Stimulated activated CD8-positive, alpha-beta memory T cell treated with anti-CD3 and anti-CD28 coated beads, Interleukin-15, amount 100 ng/mL, for 4 hours (primary cell): ENCODE data around the gene HLA-DQB1.
"Not testable (repeated sequence)": the region's sequence is repeated elsewhere in the genome, so short reads cannot be mapped to it uniquely, and the experiment has no call there.

ENCODE experiments used
- DNase-seq, 2 donors: peaks; one replicate each; pipeline ENCODE4 v3.0.0-alpha.2; 2020; ENCODE audit warnings: low read depth in 2 of 2

HLA-DQB1 gene

DNA sequence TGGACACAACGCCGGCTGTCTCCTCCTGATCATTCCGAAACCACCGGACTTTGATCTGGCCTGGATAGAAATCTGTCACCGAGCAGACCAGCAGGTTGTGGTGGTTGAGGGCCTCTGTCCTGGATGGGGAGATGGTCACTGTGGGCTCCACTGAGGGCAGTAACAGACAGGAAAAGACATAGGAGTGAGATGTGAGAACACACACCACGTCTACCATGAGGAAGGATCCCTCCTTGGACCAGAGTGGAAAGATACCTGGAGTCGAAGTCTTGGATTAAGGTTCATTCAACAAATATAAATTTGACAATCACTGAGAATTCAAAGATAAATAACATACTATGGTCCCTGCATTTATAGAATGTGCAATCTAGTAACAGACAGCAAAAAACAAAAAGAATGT lies 4.4 kb downstream of the HLA-DQB1 start:
- no peak for DNase-seq

DNA sequence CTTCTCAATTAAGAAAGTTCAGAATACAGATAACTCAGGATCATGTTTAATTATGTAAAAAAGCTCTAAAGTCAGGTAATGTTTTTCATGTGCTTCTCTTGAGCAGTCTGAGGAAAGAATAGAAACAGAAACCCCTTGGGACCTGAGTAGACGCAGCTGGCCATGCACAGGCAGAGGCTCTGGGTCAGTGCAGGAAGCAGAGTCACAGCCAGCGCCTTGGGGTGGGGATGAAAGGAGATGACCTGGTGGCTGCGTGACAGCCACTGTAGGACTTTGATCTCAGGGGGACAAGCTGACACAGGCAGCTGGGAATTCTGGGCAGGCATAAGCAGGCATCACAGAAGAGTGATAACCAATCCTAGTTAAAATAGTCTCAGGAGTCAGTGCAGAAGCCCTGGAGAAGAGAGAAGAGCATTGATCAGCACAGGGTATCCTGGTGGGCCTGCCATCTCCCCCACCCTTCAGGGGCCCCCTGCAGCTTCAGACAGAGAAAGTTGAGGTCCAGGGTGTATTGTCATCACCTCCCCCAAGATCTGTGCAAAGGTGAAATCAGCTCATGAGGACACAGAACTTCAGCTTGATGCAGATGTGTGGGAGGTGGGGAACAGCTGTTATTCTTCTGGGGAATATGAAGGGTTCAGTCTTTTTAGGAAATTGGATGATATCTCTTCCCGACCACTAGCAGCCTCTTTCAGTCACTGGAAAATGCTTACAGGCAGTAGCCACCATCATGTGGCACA lies 6.4 kb downstream of the HLA-DQB1 start:
- DNase-seq = no peak

- no peak for DNase-seq
These were observed 8.1 kb downstream of the HLA-DQB1 start for GRCh38 chr6:32658268-32658897.

DNA sequence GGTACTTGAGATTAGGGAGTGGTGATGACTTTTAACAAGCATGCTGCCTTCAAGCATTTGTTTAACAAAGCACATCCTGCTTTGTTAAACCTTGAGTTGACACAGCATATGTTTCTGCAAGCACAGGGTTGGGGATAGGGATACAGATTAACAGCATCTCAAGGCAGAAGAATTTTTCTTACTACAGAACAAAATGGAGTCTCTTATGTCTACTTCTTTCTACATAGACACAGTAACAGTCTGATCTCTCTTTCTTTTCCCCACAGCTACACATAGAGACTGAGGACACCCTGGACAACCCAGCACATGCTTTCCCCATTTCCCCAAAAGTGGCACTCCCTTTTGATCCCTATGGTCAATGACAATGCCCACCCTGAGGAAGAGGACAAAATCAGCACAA lies 8.6 kb downstream of the HLA-DQB1 start:
- DNase-seq = not testable (repeated sequence)

GRCh38 chr6:32657329-32657728 lies 9.1 kb downstream of the HLA-DQB1 start:
- DNase-seq = not testable (repeated sequence)

DNA sequence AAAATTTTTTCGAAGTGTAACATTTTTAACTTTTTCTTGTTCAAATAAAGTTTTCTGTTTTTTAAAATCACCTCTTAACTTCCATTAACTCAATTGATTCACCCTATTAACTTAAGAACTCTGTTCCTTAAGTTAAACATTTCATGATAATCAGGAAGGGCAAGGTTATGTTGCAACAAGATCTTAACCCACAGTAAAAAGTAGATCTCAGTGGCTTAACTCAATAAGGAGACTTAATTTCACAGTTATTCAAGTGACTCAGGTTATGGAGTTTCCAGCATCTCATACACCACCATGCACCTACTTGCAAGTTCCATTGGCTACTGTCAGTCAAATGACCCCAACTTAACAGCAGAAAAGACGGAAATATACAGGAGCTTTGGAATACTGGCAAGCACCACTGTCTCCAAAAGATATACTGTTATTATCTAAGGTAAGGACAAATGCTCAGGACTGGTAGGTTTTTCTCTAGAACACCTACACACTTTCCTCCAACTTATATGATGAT lies 11.2 kb downstream of the HLA-DQB1 start:
- DNase-seq = no peak

DNA sequence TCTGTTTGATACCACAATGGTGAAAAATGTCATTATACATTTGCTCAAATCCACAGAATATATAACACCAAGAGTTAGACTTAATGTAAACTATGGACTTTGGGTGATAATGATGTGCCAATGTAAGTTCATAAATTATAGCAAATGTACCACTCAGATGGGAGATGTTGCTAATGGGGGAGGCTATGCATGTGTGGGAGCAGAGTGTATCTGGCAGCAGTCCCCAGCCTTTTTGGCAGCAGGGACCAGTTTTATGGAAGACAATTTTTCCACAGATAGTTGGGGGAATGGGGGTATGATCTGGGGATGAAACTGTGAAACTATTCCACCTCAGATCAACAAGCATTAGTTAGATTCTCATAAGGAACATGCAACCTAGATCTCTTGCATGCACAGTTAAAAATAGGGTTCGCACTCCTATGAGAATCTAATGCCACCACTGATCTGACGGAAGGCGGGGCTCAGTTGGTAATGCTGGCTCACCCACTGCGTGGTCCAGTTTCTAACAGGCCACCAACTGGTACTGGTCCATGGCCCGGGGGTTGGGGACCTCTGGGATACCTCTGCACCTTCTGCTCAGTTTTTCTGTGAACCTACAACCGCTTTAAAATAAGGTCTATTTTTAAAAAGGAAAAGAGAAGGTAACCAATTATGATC lies 21.3 kb downstream of the HLA-DQB1 start:
- DNase-seq = no peak

- DNase-seq = no peak
These were observed 22.6 kb downstream of the HLA-DQB1 start for GRCh38 chr6:32643904-32644303.

DNA sequence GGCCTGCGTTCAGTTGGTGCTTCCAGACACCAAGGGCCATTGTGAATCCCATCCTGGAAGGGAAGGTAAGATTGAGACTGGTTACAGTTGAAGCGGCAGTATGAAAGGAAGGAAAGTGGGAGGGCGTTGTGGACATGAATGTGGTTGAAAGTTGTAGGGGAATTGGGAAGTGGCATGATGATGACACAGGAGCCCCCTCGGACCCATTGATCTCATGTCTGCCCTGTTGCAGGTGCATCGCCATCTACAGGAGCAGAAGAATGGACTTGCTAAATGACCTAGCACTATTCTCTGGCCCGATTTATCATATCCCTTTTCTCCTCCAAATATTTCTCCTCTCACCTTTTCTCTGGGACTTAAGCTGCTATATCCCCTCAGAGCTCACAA lies 23.7 kb downstream of the HLA-DQB1 start:
- no peak for DNase-seq

- DNase-seq = not testable (repeated sequence)
These were observed 24.4 kb downstream of the HLA-DQB1 start for GRCh38 chr6:32641785-32642719.

- DNase-seq = no peak
These were observed 25.3 kb downstream of the HLA-DQB1 start for GRCh38 chr6:32641122-32641521.

DNA sequence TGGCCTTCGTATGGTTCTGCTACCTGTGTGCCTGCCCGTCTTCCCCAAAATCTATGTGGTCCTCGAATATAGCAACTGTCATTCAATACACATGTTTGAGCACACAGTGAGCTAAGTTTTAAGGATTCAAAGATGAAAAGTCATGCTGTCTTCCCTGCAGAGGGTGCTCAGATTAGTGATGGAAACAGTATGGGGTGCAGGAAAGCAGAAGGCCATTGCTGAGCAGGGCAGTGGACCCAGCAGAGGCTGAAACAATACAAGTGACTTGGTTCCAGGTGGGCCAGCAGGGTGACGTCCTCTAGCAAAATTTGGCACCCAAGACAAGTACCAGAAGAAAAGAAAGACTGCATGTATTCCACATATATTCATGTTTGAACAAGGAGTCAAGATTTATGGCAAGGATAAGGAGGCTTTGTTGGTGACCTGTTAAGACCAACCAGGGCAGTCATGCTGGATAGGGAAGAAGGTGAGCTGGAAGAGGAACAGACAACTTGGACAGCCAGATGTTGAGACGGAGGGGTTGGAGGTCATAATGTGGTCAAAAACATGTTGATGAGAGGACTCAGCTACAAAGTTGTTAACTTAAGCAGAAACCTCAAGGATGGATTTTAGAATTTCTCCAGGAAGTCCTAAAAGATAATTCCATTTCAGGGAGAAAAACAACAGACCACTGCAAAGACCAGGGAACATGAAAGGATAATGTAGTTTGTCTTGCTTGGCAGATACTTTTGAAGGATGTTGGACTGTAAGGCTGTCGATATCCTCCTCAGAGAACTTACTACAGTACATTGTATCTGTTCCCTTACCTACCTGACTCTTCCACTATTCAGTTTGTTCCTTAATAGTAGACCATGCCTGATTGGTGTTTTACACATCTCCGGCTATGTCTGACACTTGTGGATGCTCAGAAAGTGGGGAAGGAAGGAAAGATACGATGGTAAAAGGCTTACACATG lies 26.7 kb downstream of the HLA-DQB1 start:
- no peak for DNase-seq

DNA sequence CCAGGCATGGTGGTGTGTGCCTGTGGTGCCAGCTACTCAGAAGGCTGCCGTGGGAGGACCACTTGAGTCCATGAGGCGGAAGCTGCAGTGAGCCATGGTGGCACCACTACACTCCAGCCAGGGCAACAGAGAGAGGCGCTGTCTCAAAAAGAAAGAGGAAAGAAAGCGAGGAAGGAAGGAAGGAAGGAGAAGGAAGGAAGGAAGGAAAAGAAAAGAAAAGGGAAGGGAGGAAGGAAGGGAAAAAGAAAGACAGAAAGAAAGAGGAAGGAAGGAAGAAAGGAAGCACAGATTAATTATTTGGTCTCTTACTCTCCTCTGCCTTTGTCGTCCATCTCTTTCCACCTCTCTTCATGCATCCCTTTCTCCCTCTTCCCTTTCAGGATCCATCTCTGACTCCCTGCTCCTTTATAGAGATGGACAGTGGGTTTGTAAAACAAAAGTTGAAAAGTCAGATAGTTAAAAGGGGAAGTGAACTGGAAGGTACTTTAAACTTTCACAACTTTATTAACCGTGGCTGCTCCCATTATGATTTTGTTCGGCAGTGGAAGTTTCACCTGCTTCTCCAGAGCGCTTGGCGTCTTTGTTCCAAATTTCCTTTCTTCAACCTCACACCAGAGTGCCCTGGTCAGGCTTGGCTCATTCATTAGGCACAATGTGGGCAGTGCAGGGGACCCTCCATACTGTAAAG lies 27.8 kb downstream of the HLA-DQB1 start:
- DNase-seq = no peak

GRCh38 chr6:32637883-32638282 lies 28.6 kb downstream of the HLA-DQB1 start:
- no peak for DNase-seq

GRCh38 chr6:32637219-32637880 lies 29.1 kb downstream of the HLA-DQB1 start, which contains the start of gene HLA-DQA1:
Gene HLA-DQA1 (plus strand): TSS chr6:32637406. CDS start chr6:32637459, 53 bp downstream.
- no peak for DNase-seq

GRCh38 chr6:32635526-32636123 lies 30.8 kb downstream of the HLA-DQB1 start:
- DNase-seq = no peak

GRCh38 chr6:32629793-32630192 lies 36.7 kb downstream of the HLA-DQB1 start:
- DNase-seq = not testable (repeated sequence)

- no peak for DNase-seq
These were observed 38.6 kb downstream of the HLA-DQB1 start for GRCh38 chr6:32627831-32628230.

GRCh38 chr6:32627249-32627648 lies 39.2 kb downstream of the HLA-DQB1 start:
- DNase-seq = no peak
